CD4-positive, alpha-beta T cell (primary cell): Measurements from ENCODE around the gene SLC39A6. TPM values are rescaled to one million over a fixed set of nuclear protein-coding genes. Genes with fewer than 3 reads are reported as not detected.

Source experiments
- ATAC-seq: fragments of 200-7000 bp; cut with Tn5 transposase; one replicate; pipeline ENCODE4 v1.10.0; 2022; ENCODE audit warnings: mild to moderate bottlenecking; ENCODE audit not compliant: poor library complexity
- CTCF ChIA-PET: fragments of 350-600 bp; sonication (Branson Sonifier 250); formaldehyde crosslinking; loops from one replicate; lab custom pipeline; 2021; ENCODE audit warnings: antibody characterized with exemption, inconsistent platforms; lab: Charles Lee
- POLR2A ChIA-PET: fragments of 350-600 bp; sonication (Branson Sonifier 250); formaldehyde crosslinking; loops from one replicate; lab custom pipeline; 2021; ENCODE audit warnings: antibody characterized with exemption, inconsistent platforms; lab: Charles Lee
- DNase-seq, 14 experiments: peaks; one replicate each; pipeline ENCODE4 v3.0.0-alpha.2; 2013 to 2020; ENCODE audit warnings: mixed read lengths in 2 of 14
- H3K27ac ChIP-seq, 2 donors: one replicate each; pipeline versions ENCODE4 v1.5.1 to v1.7.0; 2013; ENCODE audit warnings: low read length in 2 of 2, low read depth in 1 of 2, mild to moderate bottlenecking in 1 of 2
- H3K27me3 ChIP-seq, 2 experiments: 1 replicate in 1 of 2; 2 replicates in 1 of 2; pipeline versions ENCODE4 v1.6.1 to v1.7.0; 2013; ENCODE audit warnings: low read length in 2 of 2, control low read depth in 1 of 2, mild to moderate bottlenecking in 1 of 2, moderate library complexity in 1 of 2; ENCODE audit not compliant: insufficient read depth in 2 of 2, control insufficient read depth in 1 of 2
- H3K36me3 ChIP-seq: one replicate; pipeline ENCODE4 v1.6.1; 2013; ENCODE audit warnings: low read length, control low read depth; ENCODE audit not compliant: insufficient read depth
- H3K4me1 ChIP-seq: one replicate; pipeline ENCODE4 v1.6.1; 2013; ENCODE audit warnings: low read length, control low read depth; ENCODE audit not compliant: insufficient read depth
- H3K4me3 ChIP-seq: one replicate; pipeline ENCODE4 v1.5.1; 2013; ENCODE audit warnings: mild to moderate bottlenecking, low read length, moderate library complexity
- H3K9me3 ChIP-seq, 2 experiments: 1 replicate in 1 of 2; 2 replicates in 1 of 2; pipeline versions ENCODE4 v1.6.1 to v1.7.0; 2013; ENCODE audit warnings: low read length in 2 of 2, mild to moderate bottlenecking in 2 of 2, control low read depth in 1 of 2, moderate library complexity in 1 of 2; ENCODE audit not compliant: control insufficient read depth in 1 of 2, insufficient read depth in 1 of 2
- H3K27ac Mint-ChIP-seq: one replicate; pipeline ENCODE4 v1.8.0; 2020; ENCODE audit warnings: mixed read lengths
- H3K27me3 Mint-ChIP-seq: one replicate; pipeline ENCODE4 v1.8.0; 2021; ENCODE audit warnings: mixed read lengths
- H3K36me3 Mint-ChIP-seq: one replicate; pipeline ENCODE4 v1.8.0; 2021; ENCODE audit warnings: low read depth, mixed read lengths
- H3K4me1 Mint-ChIP-seq: one replicate; pipeline ENCODE4 v1.8.0; 2021; ENCODE audit warnings: low read depth, mixed read lengths
- H3K4me3 Mint-ChIP-seq: one replicate; pipeline ENCODE4 v1.8.0; 2020; ENCODE audit warnings: mild to moderate bottlenecking, mixed read lengths
- H3K9me3 Mint-ChIP-seq: one replicate; pipeline ENCODE4 v1.8.0; 2020; ENCODE audit warnings: mixed read lengths
- CTCF ChIP-seq: fragments of 200-600 bp; IDR thresholded peaks from one replicate; pipeline ENCODE4 v1.8.0; 2022; ENCODE audit warnings: antibody characterized with exemption, mild to moderate bottlenecking
- intact Hi-C, 2 experiments: fragments of 100-400 bp; cut with DNase I in 1 of 2; cut with micrococcal nuclease in 1 of 2; formaldehyde crosslinking; loops; one replicate each; pipeline versions ENCODE4 v1.15.1 to v1.9.0; 2023 to 2025; cut with DNase I, micrococcal nuclease
- total RNA-seq, 174 experiments: library from RNA in 2 of 174; stranded (reverse) in 2 of 174; gene quantifications; one replicate each; pipeline ENCODE4 v1.2.3 and lab custom pipeline; 2021 to 2026

The SLC39A6 gene
- total RNA-seq, 2 experiments from 2014 or later: 10.6 to 11.0 TPM

GRCh38 chr18:36167692-36168218 is 38.6 kb upstream of the SLC39A6 start:
- intact Hi-C loops: no loop called here
- peaks cover 91% of the 10 kb centered on the region for H3K36me3 Mint-ChIP-seq
- peaks cover 5% of the 10 kb centered on the region for H3K4me1 Mint-ChIP-seq
- no peak for ATAC-seq
- Histone ChIP-seq H3K27ac (no peak overlapping the region), H3K4me3 (no peak overlapping the region), H3K27me3 (no peaks in the 10 kb centered on the region), H3K4me1 (no peaks in the 10 kb centered on the region), H3K36me3 (peaks cover 86% of the 10 kb centered on the region), H3K9me3 (no peaks in the 10 kb centered on the region)
- POLR2A ChIA-PET: no interaction called here
- CTCF ChIA-PET: no interaction called here
- no peak overlapping the region for H3K4me3 Mint-ChIP-seq
- peak overlapping the region; percentile 58 for H3K27ac Mint-ChIP-seq
- H3K27me3 Mint-ChIP-seq: no peaks in the 10 kb centered on the region
- no peak for TF ChIP-seq CTCF
- H3K9me3 Mint-ChIP-seq: no peaks in the 10 kb centered on the region
- DNase-seq: no peak

- Histone ChIP-seq H3K36me3 (peaks cover 89% of the 10 kb centered on the region), H3K9me3 (no peaks in the 10 kb centered on the region), H3K4me1 (no peaks in the 10 kb centered on the region), H3K27ac (no peak overlapping the region), H3K4me3 (no peak overlapping the region), H3K27me3 (no peaks in the 10 kb centered on the region)
- no peak for TF ChIP-seq CTCF
- peaks cover 94% of the 10 kb centered on the region for H3K36me3 Mint-ChIP-seq
- POLR2A ChIA-PET: interaction anchor here (1.6 kb wide), 1 partner anchor 24 kb away, joined by 6 read pairs; the partner anchor contains the start of gene MOCOS
- H3K9me3 Mint-ChIP-seq: no peaks in the 10 kb centered on the region
- intact Hi-C loops: no loop called here
- no peak overlapping the region for H3K4me3 Mint-ChIP-seq
- CTCF ChIA-PET: no interaction called here
- peaks cover 23% of the 10 kb centered on the region for H3K4me1 Mint-ChIP-seq
- ATAC-seq (no peak), DNase-seq (no peak)
- no peak overlapping the region for H3K27ac Mint-ChIP-seq
- no peaks in the 10 kb centered on the region for H3K27me3 Mint-ChIP-seq
Observed at GRCh38 chr18:36162981-36163380, 33.8 kb upstream of the SLC39A6 start.

GRCh38 chr18:36160959-36161371 is 31.8 kb upstream of the SLC39A6 start:
- Mint-ChIP-seq H3K4me1 (peaks cover 37% of the 10 kb centered on the region), H3K36me3 (peaks cover 98% of the 10 kb centered on the region), H3K27me3 (no peaks in the 10 kb centered on the region), H3K4me3 (no peak overlapping the region), H3K9me3 (no peaks in the 10 kb centered on the region), H3K27ac (no peak overlapping the region)
- intact Hi-C loops: no loop called here
- DNase-seq (no peak), ATAC-seq (no peak)
- Histone ChIP-seq H3K27ac (no peak overlapping the region), H3K36me3 (peaks cover 93% of the 10 kb centered on the region), H3K9me3 (no peaks in the 10 kb centered on the region), H3K4me1 (no peaks in the 10 kb centered on the region), H3K27me3 (no peaks in the 10 kb centered on the region), H3K4me3 (no peak overlapping the region)
- CTCF ChIA-PET: no interaction called here
- POLR2A ChIA-PET: no interaction called here
- TF ChIP-seq CTCF: no peak
